AG09319 (cell line): ENCODE data around the gene IYD.

Source experiments
- DNase-seq: peaks from one replicate; pipeline ENCODE4 v3.0.0-alpha.2; 2010; ENCODE audit warnings: low read depth; ENCODE audit errors: extremely low read depth
- CTCF ChIP-seq: IDR thresholded peaks from 2 replicates; pipeline ENCODE4 v1.5.1; 2011; ENCODE audit warnings: low read depth, mild to moderate bottlenecking, inconsistent platforms, low read length, moderate library complexity

The IYD gene

GRCh38 chr6:150327117-150327774, 41.6 kb upstream of the IYD start:
- TF ChIP-seq CTCF, result no peak
- DNase-seq, result no peak

GRCh38 chr6:150328744-150329405, 39.9 kb upstream of the IYD start:
- no peak for TF ChIP-seq CTCF
- no peak for DNase-seq

DNA sequence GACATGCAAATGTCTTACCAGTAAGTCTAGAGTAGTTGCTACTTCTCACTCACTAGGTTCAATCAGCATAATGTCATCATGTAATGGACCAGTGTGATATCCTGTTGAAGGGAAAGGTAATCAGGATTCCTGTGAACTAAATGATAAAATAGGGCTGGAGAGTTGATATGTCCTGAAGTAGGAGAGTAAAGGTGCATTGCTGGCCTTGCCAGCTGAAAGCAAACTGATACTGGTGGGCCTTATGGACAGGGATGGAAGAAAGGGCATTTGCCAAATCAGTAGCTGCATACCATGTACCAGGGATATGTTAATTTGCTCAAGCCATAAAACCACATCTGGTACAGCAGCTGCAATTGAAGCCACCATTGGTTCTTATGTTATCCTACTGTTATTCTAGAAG, 37.5 kb upstream of the IYD start:
- TF ChIP-seq CTCF, result no peak
- DNase-seq, result no peak

GRCh38 chr6:150332939-150333584, 35.8 kb upstream of the IYD start:
- DNase-seq, result no peak
- no peak for TF ChIP-seq CTCF

- no peak for DNase-seq
- no peak for TF ChIP-seq CTCF
Measured at GRCh38 chr6:150333585-150333941, 35.2 kb upstream of the IYD start.

DNA sequence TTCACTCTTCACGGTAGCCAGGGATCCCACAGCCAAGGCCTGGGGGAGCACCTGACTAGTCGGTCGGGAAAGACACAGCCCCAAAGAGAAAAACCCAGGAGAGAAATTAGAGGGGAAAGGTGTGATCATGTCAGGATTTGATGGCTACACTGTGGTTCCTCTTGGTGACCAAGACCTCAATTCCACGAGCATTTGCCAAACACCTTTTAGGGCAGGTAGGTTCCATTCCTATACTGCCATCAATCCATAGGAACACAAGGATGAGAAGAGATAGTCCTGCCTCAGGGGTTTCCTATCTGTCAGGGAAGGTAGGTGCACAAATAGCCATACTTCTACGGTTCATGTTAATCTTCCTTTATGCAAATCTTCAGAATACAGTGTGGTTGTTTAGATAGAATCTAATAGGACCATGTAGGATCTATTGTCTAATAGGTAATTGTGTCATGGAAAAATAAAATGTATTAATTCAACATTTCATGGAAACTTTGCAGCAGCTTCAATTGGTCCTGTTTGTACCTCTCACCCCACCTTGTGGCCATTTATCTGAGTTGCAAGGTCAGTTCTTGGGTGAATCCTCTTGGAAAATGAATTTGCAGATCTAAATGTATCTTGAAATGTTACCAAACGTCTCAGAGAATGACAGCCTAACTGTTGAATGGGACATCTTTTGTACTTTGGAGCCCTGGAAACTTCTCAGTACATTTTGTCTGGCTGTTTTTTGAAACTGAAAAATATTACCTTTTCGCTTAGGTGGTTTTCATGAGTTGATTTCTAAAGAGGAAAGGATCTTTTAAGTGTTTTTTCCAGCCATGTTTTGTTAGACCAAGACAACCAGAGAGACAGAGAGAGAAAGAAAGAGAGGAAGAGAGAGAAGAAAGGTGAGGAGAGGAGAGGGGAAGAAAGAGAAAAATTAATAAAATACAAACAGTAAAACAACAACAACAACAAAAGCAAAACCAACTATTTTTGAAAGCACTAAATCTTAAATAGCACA, 33.7 kb upstream of the IYD start:
- DNase-seq, result peak; percentile 36
- TF ChIP-seq CTCF, result peak; percentile 83
